ENCODE measurements around the gene RFX5. TPM values are rescaled to one million over a fixed set of nuclear protein-coding genes. Genes with fewer than 3 reads are reported as not detected.
A peak's percentile ranks its signal among the peaks of the same experiment; 100 is the strongest.

RFX5 gene
- total and polyA plus RNA-seq, 2 donors (not counting 3 experiments of a cell fraction or from before 2014, with no cell fraction given), result 23.5 to 52.8 TPM

DNA sequence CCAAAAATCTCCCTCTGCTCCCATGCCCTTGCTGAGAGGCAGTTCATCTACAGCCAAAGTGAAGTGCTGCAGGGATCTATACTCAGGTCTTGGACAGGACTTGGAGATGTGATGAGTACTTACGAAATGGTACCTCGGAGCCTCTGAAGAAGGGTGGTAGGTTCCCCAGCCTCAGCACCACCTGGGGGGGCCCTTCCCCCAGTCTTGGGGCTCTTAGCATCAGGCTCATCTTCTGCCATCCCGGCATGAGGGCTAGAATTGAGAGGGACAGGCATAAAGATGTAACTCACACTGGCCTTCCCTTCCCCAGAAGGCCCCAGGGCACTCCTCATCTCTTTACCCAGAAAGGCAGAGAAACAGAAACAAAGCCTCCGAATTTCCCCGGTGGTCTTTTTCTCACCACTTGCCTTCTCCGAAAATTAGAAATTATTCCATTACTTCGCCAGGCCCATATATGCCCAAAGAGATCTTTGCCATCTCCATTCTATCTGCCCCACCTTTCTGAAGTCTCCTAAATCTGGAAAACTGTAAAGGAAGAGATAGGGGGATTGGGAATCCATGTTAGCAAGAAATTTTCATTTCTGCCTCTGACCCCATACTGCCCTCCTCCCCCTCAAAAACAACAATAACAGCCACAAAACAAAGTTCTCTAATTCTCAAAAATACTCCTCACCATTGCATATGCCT is 827 bp downstream of the RFX5 start:
- TF ChIP-seq, protein P1, sequence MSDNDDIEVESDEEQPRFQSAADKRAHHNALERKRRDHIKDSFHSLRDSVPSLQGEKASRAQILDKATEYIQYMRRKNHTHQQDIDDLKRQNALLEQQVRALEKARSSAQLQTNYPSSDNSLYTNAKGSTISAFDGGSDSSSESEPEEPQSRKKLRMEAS (IDR thresholded peaks at IDR 0.05; ENCODE audit: insufficient read depth, insufficient read length), result no peak
- TF ChIP-seq, protein P2, sequence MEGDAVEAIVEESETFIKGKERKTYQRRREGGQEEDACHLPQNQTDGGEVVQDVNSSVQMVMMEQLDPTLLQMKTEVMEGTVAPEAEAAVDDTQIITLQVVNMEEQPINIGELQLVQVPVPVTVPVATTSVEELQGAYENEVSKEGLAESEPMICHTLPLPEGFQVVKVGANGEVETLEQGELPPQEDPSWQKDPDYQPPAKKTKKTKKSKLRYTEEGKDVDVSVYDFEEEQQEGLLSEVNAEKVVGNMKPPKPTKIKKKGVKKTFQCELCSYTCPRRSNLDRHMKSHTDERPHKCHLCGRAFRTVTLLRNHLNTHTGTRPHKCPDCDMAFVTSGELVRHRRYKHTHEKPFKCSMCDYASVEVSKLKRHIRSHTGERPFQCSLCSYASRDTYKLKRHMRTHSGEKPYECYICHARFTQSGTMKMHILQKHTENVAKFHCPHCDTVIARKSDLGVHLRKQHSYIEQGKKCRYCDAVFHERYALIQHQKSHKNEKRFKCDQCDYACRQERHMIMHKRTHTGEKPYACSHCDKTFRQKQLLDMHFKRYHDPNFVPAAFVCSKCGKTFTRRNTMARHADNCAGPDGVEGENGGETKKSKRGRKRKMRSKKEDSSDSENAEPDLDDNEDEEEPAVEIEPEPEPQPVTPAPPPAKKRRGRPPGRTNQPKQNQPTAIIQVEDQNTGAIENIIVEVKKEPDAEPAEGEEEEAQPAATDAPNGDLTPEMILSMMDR (IDR thresholded peaks at IDR 0.05; ENCODE audit: extremely low read depth in 1 of 2, insufficient read depth in 1 of 2, low read depth in 1 of 2, low read length in 2 of 2), result no peak
- no peak for TF ChIP-seq POLR2A (IDR thresholded peaks at IDR 0.05; ENCODE audit: low read depth, low read length)
- TF ChIP-seq JUN (IDR thresholded peaks at IDR 0.05; ENCODE audit: borderline replicate concordance, insufficient read depth, insufficient read length, low read depth), result no peak
- TF ChIP-seq GATA2 (IDR thresholded peaks at IDR 0.05; ENCODE audit: insufficient read depth, insufficient read length, low read depth, low read length), result no peak
- TF ChIP-seq EZH2 (IDR thresholded peaks at IDR 0.05; ENCODE audit: borderline replicate concordance, low read depth, low read length, severe bottlenecking), result no peak
- TF ChIP-seq MYC (IDR thresholded peaks at IDR 0.05; ENCODE audit: low read depth, low read length), result no peak
- no peak for TF ChIP-seq FOS (IDR thresholded peaks at IDR 0.05; ENCODE audit: borderline replicate concordance, insufficient read depth, low read length)
- no peak for TF ChIP-seq POLR2AphosphoS5 (IDR thresholded peaks at IDR 0.05; ENCODE audit: insufficient read depth, low read depth, low read length)
- CTCF ChIA-PET, result interaction anchor here (1.0 to 14.4 kb wide), 3 partner anchors 42 to 65 kb away, joined by 3 to 674 read pairs (median 4); no protein-coding TSS in a partner anchor

More for the DNA sequence above, 827 bp downstream of the RFX5 start:
- peak overlapping the region; percentile 15 for H2AFZ ChIP-seq (ENCODE audit: low read depth, low read length)
- H3K27me3 ChIP-seq (ENCODE audit: control insufficient read depth in 2 of 2, insufficient read depth in 2 of 2, low read length in 2 of 2), result no peaks in the 10 kb centered on the region
- peaks cover 4% of the 10 kb centered on the region for H3K79me2 ChIP-seq (ENCODE audit: control insufficient read depth, insufficient read depth, low read length)
- POLR2A ChIA-PET, result no interaction called here
- no peak for FAIRE-seq
- peak; percentile 14 for DNase-seq (ENCODE audit: low read depth, low spot score)
- peaks cover 3 to 16% of the 10 kb centered on the region in 2 experiments for H3K36me3 ChIP-seq (ENCODE audit: control insufficient read depth in 2 of 2, extremely low read depth in 1 of 2, insufficient read depth in 2 of 2, low read length in 2 of 2)
- no peaks in the 10 kb centered on the region for H3K9me1 ChIP-seq (replicated peaks; ENCODE audit: control insufficient read depth, extremely low read depth, insufficient read depth, low read length)
- no peaks in the 10 kb centered on the region for H4K20me1 ChIP-seq (replicated peaks; ENCODE audit: control insufficient read depth, extremely low read depth, insufficient read depth, low read length)
- peaks cover 11% of the 10 kb centered on the region for H3K4me1 ChIP-seq (ENCODE audit: control insufficient read depth, extremely low read depth, insufficient read depth, low read length)
- no peaks in the 10 kb centered on the region for H3K9me3 ChIP-seq (replicated peaks; ENCODE audit: control insufficient read depth, insufficient read depth, low read length)
- dilution Hi-C loops (cut with MboI; ENCODE audit: extremely low pct_ligation_motif_present, low sequenced_read_pairs), result no loop called here
- intact Hi-C loops (cut with micrococcal nuclease), result loop anchor here (5.0 to 10.0 kb wide), 2 partner anchors 241 to 491 kb away; partner anchors contain the start of gene C2CD4D
- H3K27ac ChIP-seq (ENCODE audit: insufficient read depth, low read depth, low read length), result peak overlapping the region; percentile 71
- H3K4me3 ChIP-seq (replicated peaks in 1 of 3; ENCODE audit: insufficient read depth in 1 of 3, low read depth in 1 of 3, low read length in 3 of 3), result peak overlapping the region; percentile 4 to 49 (median 48)
- BruUV-seq (replicated peaks), result TSS peak; percentile 72
- peak overlapping the region; percentile 68 for H3K9ac ChIP-seq (replicated peaks; ENCODE audit: extremely low read depth, insufficient read depth, low read length)
- peak overlapping the region; percentile 80 for H3K4me2 ChIP-seq (ENCODE audit: insufficient read depth, low read length)

All from endothelial cell of umbilical vein (primary cell).